Measurements from ENCODE around the gene TEX29. TPM values are rescaled to one million over a fixed set of nuclear protein-coding genes. Genes with fewer than 3 reads are reported as not detected.

Gene TEX29
- total RNA-seq, 1 experiment from 2014 or later = 0.45 TPM

DNA sequence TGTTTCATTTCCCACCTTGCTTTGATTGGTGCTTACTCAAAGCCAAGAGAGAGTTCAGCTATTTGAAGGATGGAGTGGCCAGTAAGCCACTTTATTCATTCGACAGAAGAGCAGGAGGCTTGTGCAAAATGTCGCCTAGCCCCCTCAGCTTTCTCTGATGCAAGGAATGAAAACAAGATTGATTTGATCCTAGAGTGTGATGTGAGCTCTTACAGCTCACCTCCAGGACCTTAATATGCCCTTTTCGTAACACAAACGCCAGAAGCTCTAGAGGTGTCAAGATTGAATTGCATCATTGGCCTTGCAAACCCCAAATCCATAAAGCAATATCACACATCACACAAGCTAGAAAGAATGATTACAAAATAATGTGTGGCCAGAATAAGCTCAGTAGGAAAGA, 36.4 kb downstream of the TEX29 start:
- TF ChIP-seq, protein P1, sequence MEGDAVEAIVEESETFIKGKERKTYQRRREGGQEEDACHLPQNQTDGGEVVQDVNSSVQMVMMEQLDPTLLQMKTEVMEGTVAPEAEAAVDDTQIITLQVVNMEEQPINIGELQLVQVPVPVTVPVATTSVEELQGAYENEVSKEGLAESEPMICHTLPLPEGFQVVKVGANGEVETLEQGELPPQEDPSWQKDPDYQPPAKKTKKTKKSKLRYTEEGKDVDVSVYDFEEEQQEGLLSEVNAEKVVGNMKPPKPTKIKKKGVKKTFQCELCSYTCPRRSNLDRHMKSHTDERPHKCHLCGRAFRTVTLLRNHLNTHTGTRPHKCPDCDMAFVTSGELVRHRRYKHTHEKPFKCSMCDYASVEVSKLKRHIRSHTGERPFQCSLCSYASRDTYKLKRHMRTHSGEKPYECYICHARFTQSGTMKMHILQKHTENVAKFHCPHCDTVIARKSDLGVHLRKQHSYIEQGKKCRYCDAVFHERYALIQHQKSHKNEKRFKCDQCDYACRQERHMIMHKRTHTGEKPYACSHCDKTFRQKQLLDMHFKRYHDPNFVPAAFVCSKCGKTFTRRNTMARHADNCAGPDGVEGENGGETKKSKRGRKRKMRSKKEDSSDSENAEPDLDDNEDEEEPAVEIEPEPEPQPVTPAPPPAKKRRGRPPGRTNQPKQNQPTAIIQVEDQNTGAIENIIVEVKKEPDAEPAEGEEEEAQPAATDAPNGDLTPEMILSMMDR (conservative IDR thresholded peaks at IDR 0.05; ENCODE audit: low read depth, low read length) = no peak
- TF ChIP-seq EZH2 (IDR thresholded peaks at IDR 0.05; ENCODE audit: borderline replicate concordance, low read depth, low read length, poor library complexity, severe bottlenecking) = no peak
- POLR2A ChIA-PET (ENCODE audit: low non-redundant PET) = no interaction called here
- CTCF ChIA-PET = no interaction called here
- Histone ChIP-seq H3K36me3 (ENCODE audit: insufficient read depth, low read length, poor library complexity, severe bottlenecking) (no peaks in the 10 kb centered on the region), H3K4me1 (ENCODE audit: insufficient read depth, low read length, poor library complexity, severe bottlenecking) (no peaks in the 10 kb centered on the region), H3K27ac (ENCODE audit: low read depth, low read length, poor library complexity, severe bottlenecking) (no peak overlapping the region), H3K4me3 (ENCODE audit: low read depth, low read length, poor library complexity, severe bottlenecking) (no peak overlapping the region), H3K9me3 (ENCODE audit: low read depth, low read length, poor library complexity, severe bottlenecking) (no peaks in the 10 kb centered on the region), H3K27me3 (replicated peaks; ENCODE audit: insufficient read depth, low read depth, low read length, poor library complexity) (peaks cover 10% of the 10 kb centered on the region)
- no TSS peak for BruUV-seq (replicated peaks)
- DNase-seq (ENCODE audit: low spot score) = no peak
- intact Hi-C loops (cut with micrococcal nuclease; ENCODE audit: unreplicated experiment) = no loop called here

DNA sequence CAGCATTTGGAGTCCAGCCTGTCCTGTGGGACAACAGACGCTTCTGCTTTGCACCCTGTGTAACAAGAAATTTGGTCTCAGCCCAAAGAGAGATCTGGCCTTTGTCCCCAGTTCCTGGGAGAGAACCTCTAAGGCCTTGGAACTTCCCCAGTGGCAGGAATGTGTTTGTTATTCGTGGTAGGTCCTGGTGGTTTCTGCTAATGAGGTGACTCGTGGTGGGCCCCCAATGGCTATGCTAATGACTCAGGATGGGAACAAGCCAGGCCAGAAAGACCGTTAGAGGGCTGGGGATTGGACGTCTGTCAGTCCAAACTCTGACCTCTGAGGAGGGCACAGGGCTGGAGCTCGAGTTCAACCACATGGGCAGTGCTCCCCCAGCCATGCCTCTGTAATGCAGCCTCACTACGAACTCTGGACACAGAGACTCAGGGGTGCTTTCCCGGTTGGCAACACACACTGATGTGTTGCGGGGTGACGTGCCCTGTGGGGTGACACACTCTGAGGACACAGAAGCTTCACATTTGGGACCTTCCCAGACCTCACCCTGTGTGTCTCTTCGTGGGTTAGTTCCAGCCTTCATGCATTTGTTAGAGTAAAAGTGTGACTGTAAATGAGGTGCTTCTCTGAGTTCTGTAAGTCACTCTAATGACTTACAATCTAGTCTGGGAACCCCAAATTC, 38.9 kb downstream of the TEX29 start:
- no peaks in the 10 kb centered on the region for H3K36me3 ChIP-seq (ENCODE audit: insufficient read depth, low read length, poor library complexity, severe bottlenecking)
- DNase-seq (ENCODE audit: low spot score) = no peak
- H3K27ac ChIP-seq (ENCODE audit: low read depth, low read length, poor library complexity, severe bottlenecking) = no peak overlapping the region
- no peak overlapping the region for H3K4me3 ChIP-seq (ENCODE audit: low read depth, low read length, poor library complexity, severe bottlenecking)
- H3K4me1 ChIP-seq (ENCODE audit: insufficient read depth, low read length, poor library complexity, severe bottlenecking) = no peaks in the 10 kb centered on the region
- no peaks in the 10 kb centered on the region for H3K9me3 ChIP-seq (ENCODE audit: low read depth, low read length, poor library complexity, severe bottlenecking)
- peaks cover 14% of the 10 kb centered on the region for H3K27me3 ChIP-seq (replicated peaks; ENCODE audit: insufficient read depth, low read depth, low read length, poor library complexity)
- intact Hi-C loops (cut with micrococcal nuclease; ENCODE audit: unreplicated experiment) = no loop called here
- no TSS peak for BruUV-seq (replicated peaks)
- TF ChIP-seq, protein P1 (conservative IDR thresholded peaks at IDR 0.05; ENCODE audit: low read depth, low read length) = no peak
- TF ChIP-seq EZH2 (IDR thresholded peaks at IDR 0.05; ENCODE audit: borderline replicate concordance, low read depth, low read length, poor library complexity, severe bottlenecking) = no peak
- POLR2A ChIA-PET (ENCODE audit: low non-redundant PET) = no interaction called here
- CTCF ChIA-PET = no interaction called here

- TF ChIP-seq EZH2 (IDR thresholded peaks at IDR 0.05; ENCODE audit: borderline replicate concordance, low read depth, low read length, poor library complexity, severe bottlenecking) = no peak
- TF ChIP-seq, protein P1 (conservative IDR thresholded peaks at IDR 0.05; ENCODE audit: low read depth, low read length) = no peak
- Histone ChIP-seq H3K4me3 (ENCODE audit: low read depth, low read length, poor library complexity, severe bottlenecking) (no peak overlapping the region), H3K4me1 (ENCODE audit: insufficient read depth, low read length, poor library complexity, severe bottlenecking) (no peaks in the 10 kb centered on the region), H3K36me3 (ENCODE audit: insufficient read depth, low read length, poor library complexity, severe bottlenecking) (no peaks in the 10 kb centered on the region), H3K27ac (ENCODE audit: low read depth, low read length, poor library complexity, severe bottlenecking) (no peak overlapping the region), H3K27me3 (replicated peaks; ENCODE audit: insufficient read depth, low read depth, low read length, poor library complexity) (peaks cover 14% of the 10 kb centered on the region), H3K9me3 (ENCODE audit: low read depth, low read length, poor library complexity, severe bottlenecking) (no peaks in the 10 kb centered on the region)
- intact Hi-C loops (cut with micrococcal nuclease; ENCODE audit: unreplicated experiment) = no loop called here
- DNase-seq (ENCODE audit: low spot score) = no peak
- CTCF ChIA-PET = no interaction called here
- POLR2A ChIA-PET (ENCODE audit: low non-redundant PET) = no interaction called here
- BruUV-seq (replicated peaks) = no TSS peak
Measured at GRCh38 chr13:111359930-111360329, 39.5 kb downstream of the TEX29 start.
